Thoracic aorta (tissue), 2 donors: ENCODE results near the gene SORD. TPM values are rescaled to one million over a fixed set of nuclear protein-coding genes. Genes with fewer than 3 reads are reported as not detected.
A peak's percentile ranks its signal among the peaks of the same experiment; 100 is the strongest.

Experiments used
- ATAC-seq: fragments of 150-250 bp; one replicate; pipeline ENCODE4 v1.8.0; 2017; ENCODE audit warnings: low read depth; ENCODE audit not compliant: insufficient number of reproducible peaks, low FRiP score
- DNase-seq: peaks from one replicate; pipeline ENCODE4 v3.0.0-alpha.2; 2020; ENCODE audit warnings: low spot score
- H3K27ac ChIP-seq, 2 donors: fragments of 200-600 bp; sonication (generic); 1 replicate in 1 of 2; 2 replicates in 1 of 2; pipeline ENCODE4 v1.5.1; 2016; ENCODE audit warnings: mild to moderate bottlenecking in 2 of 2, moderate library complexity in 2 of 2
- H3K27me3 ChIP-seq: fragments of 200-600 bp; sonication (generic); replicated peaks from 2 replicates; pipeline ENCODE4 v1.6.0; 2016; ENCODE audit warnings: mild to moderate bottlenecking; ENCODE audit not compliant: insufficient read depth
- H3K36me3 ChIP-seq: fragments of 200-600 bp; sonication (generic); one replicate; pipeline ENCODE4 v1.5.1; 2016
- H3K4me1 ChIP-seq, 2 donors: fragments of 200-600 bp; sonication (generic); 1 replicate in 1 of 2; 2 replicates in 1 of 2; pipeline versions ENCODE4 v1.5.1 to v1.6.0; 2016; ENCODE audit warnings: low read depth in 2 of 2, mild to moderate bottlenecking in 1 of 2; ENCODE audit not compliant: control insufficient read depth in 1 of 2
- H3K4me3 ChIP-seq: fragments of 200-600 bp; sonication (generic); 2 replicates; pipeline ENCODE4 v1.5.1; 2016; ENCODE audit warnings: mild to moderate bottlenecking
- H3K9me3 ChIP-seq: fragments of 200-600 bp; sonication (generic); 2 replicates; pipeline ENCODE4 v1.5.1; 2016
- CTCF ChIP-seq: fragments of 200-600 bp; sonication (generic); IDR thresholded peaks from one replicate; pipeline ENCODE4 v1.5.1; 2019; ENCODE audit warnings: antibody characterized with exemption
- total RNA-seq, 2 donors: library from RNA; depleted of rRNA; stranded (reverse); fragments of >200 nt; gene quantifications; one replicate each; pipeline versions ENCODE4 v1.1.0 to v1.2.3, GENCODE V29; 2016

SORD gene
- total RNA-seq, 2 donors from 2014 or later, result 6.6 to 10.7 TPM

- no peak for ATAC-seq
Measured at GRCh38 chr15:45116482-45117307, 93.7 kb downstream of the SORD start.

GRCh38 chr15:45117308-45118130, 94.5 kb downstream of the SORD start:
- peaks cover 16 to 38% of the 10 kb centered on the region in 2 donors for H3K4me1 ChIP-seq
- ATAC-seq (no peak), DNase-seq (no peak)
- no peak for TF ChIP-seq CTCF
- peaks cover 12% of the 10 kb centered on the region for H3K27me3 ChIP-seq
- H3K27ac ChIP-seq, result no peak overlapping the region
- peak overlapping the region; percentile 59 for H3K4me3 ChIP-seq
- no peaks in the 10 kb centered on the region for H3K36me3 ChIP-seq
- no peaks in the 10 kb centered on the region for H3K9me3 ChIP-seq

More at GRCh38 chr15:45116482-45117307, 93.7 kb downstream of the SORD start:
- H3K4me3 ChIP-seq, result peak overlapping the region; percentile 32
- DNase-seq, result no peak
- no peaks in the 10 kb centered on the region for H3K36me3 ChIP-seq
- no peak for TF ChIP-seq CTCF
- peaks cover 19 to 47% of the 10 kb centered on the region in 2 donors for H3K4me1 ChIP-seq
- no peak overlapping the region for H3K27ac ChIP-seq
- no peaks in the 10 kb centered on the region for H3K9me3 ChIP-seq
- peaks cover 17% of the 10 kb centered on the region for H3K27me3 ChIP-seq

GRCh38 chr15:45118131-45118588, 95.2 kb downstream of the SORD start:
- no peak overlapping the region for H3K27ac ChIP-seq
- DNase-seq (peak; percentile 50), ATAC-seq (peak; percentile 81)
- peaks cover 13 to 32% of the 10 kb centered on the region in 2 donors for H3K4me1 ChIP-seq
- H3K27me3 ChIP-seq, result peaks cover 12% of the 10 kb centered on the region
- TF ChIP-seq CTCF, result peak; percentile 85
- no peaks in the 10 kb centered on the region for H3K36me3 ChIP-seq
- H3K9me3 ChIP-seq, result no peaks in the 10 kb centered on the region
- peak overlapping the region; percentile 59 for H3K4me3 ChIP-seq

GRCh38 chr15:45118996-45119395, 96.0 kb downstream of the SORD start:
- Histone ChIP-seq H3K36me3 (no peaks in the 10 kb centered on the region), H3K9me3 (no peaks in the 10 kb centered on the region), H3K4me1 (peaks cover 13 to 24% of the 10 kb centered on the region in 2 donors), H3K27ac (no peak overlapping the region), H3K4me3 (no peak overlapping the region), H3K27me3 (peaks cover 12% of the 10 kb centered on the region)
- no peak for TF ChIP-seq CTCF
- DNase-seq, result no peak
- no peak for ATAC-seq
